ENCODE measurements around the gene PPP2R1B.
"Not testable (repeated sequence)": the region's sequence is repeated elsewhere in the genome, so short reads cannot be mapped to it uniquely, and the experiment has no call there.

PPP2R1B gene

GRCh38 chr11:111782109-111782741 is 16.0 kb upstream of the PPP2R1B start:
- DNase-seq (ENCODE audit: low read depth, low spot score) = no peak

- no peak for DNase-seq (ENCODE audit: low read depth, low spot score)
These were observed 12.9 kb upstream of the PPP2R1B start for GRCh38 chr11:111779118-111779517.

- DNase-seq (ENCODE audit: low read depth, low spot score) = no peak
These were observed 11.9 kb upstream of the PPP2R1B start for GRCh38 chr11:111778047-111778558.

- DNase-seq (ENCODE audit: low read depth, low spot score) = no peak
These were observed 11.2 kb upstream of the PPP2R1B start for GRCh38 chr11:111777094-111778046.

- no peak for DNase-seq (ENCODE audit: low read depth, low spot score)
These were observed 10.4 kb upstream of the PPP2R1B start for GRCh38 chr11:111776398-111777093.

GRCh38 chr11:111774955-111775710 is 8.9 kb upstream of the PPP2R1B start:
- no peak for DNase-seq (ENCODE audit: low read depth, low spot score)

GRCh38 chr11:111772535-111772934 is 6.3 kb upstream of the PPP2R1B start:
- DNase-seq (ENCODE audit: low read depth, low spot score) = no peak

GRCh38 chr11:111771205-111771604 is 5.0 kb upstream of the PPP2R1B start:
- not testable (repeated sequence) for DNase-seq (ENCODE audit: low read depth, low spot score)

- no peak for DNase-seq (ENCODE audit: low read depth, low spot score)
These were observed 4.5 kb upstream of the PPP2R1B start for GRCh38 chr11:111770581-111771134.

GRCh38 chr11:111766834-111767142 is 599 bp upstream of the PPP2R1B start:
- no peak for DNase-seq (ENCODE audit: low read depth, low spot score)

- DNase-seq (ENCODE audit: low read depth, low spot score) = no peak
These were observed 737 bp downstream of the PPP2R1B start for GRCh38 chr11:111765320-111765983.

- DNase-seq (ENCODE audit: low read depth, low spot score) = no peak
These were observed 1.6 kb downstream of the PPP2R1B start for GRCh38 chr11:111764621-111765020.

GRCh38 chr11:111762981-111763643 is 3.1 kb downstream of the PPP2R1B start:
- DNase-seq (ENCODE audit: low read depth, low spot score) = no peak

GRCh38 chr11:111762526-111762925 is 3.7 kb downstream of the PPP2R1B start:
- no peak for DNase-seq (ENCODE audit: low read depth, low spot score)

- no peak for DNase-seq (ENCODE audit: low read depth, low spot score)
These were observed 5.2 kb downstream of the PPP2R1B start for GRCh38 chr11:111761036-111761435.

- no peak for DNase-seq (ENCODE audit: low read depth, low spot score)
These were observed 6.3 kb downstream of the PPP2R1B start for GRCh38 chr11:111759778-111760407.

- no peak for DNase-seq (ENCODE audit: low read depth, low spot score)
These were observed 6.8 kb downstream of the PPP2R1B start for GRCh38 chr11:111759376-111759775.

- DNase-seq (ENCODE audit: low read depth, low spot score) = no peak
These were observed 10.1 kb downstream of the PPP2R1B start for GRCh38 chr11:111756097-111756496.

- DNase-seq (ENCODE audit: low read depth, low spot score) = no peak
These were observed 16.5 kb downstream of the PPP2R1B start for GRCh38 chr11:111749646-111750045.
